GM19438 (cell line): ENCODE data around the gene SMIM41.

Experiments used
- ATAC-seq: cut with Tn5 transposase; IDR thresholded peaks from one replicate; pipeline ENCODE4 v1.9.1; 2021; ENCODE audit warnings: low read depth; ENCODE audit not compliant: unreplicated experiment

The SMIM41 gene

DNA sequence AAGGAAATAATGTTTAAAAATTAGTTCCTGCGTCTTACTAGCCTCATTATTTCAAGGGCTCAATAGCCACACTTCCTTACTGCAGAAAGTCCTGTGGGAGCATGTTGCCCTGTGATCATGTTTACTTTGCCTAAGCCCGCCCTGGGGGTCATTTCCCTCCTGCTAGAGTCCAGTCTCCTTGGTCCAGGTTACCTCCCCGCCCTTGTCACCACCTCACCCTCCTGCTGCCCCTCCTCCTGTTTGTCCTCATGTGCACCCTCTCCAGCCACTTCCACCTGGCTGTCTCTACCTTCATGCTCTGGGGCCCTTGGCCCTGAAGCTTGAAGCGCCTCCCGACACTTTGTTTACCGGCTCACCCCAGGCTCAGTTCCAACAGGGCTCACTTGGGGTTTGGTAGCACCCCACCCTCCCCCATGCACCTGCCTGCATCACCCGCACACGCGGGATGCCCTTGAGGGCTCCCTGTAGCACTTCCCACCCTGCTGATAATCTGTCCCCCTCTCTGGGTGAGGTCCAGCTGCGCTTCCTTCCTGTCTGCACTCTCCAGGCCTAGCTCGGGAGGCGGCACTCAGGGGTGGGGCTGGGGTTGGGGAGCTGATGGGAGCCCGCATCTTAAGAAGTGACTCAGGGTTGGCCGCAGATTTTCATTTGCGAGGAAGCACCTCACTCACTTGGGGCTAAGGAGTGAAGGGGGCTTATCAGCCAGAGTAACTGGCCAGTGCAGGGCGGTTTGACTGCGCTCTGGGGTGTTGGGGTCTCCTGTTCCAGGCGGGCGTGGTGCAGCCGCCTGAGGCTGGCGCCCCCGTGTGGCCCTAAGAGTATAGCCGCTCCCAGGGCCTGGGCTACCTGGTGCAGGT, 40.1 kb downstream of the SMIM41 start:
- no peak for ATAC-seq

- ATAC-seq: no peak
Measured at GRCh38 chr12:52120951-52121823, 41.7 kb downstream of the SMIM41 start.

DNA sequence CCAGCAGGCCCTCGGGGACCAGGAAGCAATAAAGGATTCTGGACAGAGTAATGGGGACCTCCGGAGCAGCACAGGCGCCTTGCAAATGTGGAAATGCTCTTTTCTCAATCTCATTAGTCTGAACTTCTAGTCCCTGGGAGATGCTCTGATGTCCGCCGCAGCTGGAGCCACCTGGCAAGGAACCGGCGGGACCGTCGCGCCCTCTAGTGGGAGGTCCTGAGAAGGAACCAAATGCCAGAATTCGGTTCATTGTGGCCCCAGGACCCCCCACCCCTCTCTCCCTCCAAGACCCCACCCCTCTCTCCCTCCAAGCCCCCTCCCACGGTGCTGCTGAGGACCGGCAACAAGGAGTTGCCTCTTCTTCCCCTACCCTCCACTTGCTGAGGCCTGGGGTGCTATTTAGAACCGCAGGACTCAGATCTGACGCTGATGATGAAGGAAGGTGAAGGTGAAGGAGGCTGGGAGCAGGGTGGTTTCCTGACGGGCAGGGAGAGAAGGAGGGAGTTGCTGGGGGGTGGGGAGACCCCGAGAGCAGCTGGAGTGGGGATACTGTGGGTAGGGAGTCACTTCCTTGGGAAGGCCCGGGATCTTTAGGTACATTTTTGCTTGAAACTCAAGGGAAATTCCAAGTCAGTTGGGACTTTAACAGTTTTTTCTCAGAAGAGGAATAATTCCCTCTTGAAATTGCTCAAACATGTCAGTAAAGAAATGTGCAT, 42.5 kb downstream of the SMIM41 start:
- ATAC-seq: no peak

DNA sequence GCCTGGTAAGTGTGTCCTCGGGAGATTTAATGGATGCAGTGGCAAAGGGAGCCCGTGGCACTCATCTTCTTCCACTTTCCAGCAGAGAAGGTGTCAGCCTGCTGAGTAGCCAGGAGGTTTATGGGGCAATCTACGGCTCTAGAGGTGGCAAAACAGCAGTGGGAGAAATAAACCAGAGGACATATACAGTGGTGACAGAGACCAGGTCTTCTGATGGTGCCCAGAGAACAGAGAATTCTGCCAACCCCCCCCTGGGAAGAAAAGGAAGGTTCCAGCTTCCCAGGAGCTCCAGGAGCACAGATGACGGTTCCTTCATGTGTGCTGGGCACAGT, 43.0 kb downstream of the SMIM41 start:
- ATAC-seq: no peak

GRCh38 chr12:52122904-52123303, 43.4 kb downstream of the SMIM41 start:
- no peak for ATAC-seq

- no peak for ATAC-seq
Measured at GRCh38 chr12:52123487-52124186, 44.1 kb downstream of the SMIM41 start.

- no peak for ATAC-seq
Measured at GRCh38 chr12:52125476-52125900, 46.0 kb downstream of the SMIM41 start.

DNA sequence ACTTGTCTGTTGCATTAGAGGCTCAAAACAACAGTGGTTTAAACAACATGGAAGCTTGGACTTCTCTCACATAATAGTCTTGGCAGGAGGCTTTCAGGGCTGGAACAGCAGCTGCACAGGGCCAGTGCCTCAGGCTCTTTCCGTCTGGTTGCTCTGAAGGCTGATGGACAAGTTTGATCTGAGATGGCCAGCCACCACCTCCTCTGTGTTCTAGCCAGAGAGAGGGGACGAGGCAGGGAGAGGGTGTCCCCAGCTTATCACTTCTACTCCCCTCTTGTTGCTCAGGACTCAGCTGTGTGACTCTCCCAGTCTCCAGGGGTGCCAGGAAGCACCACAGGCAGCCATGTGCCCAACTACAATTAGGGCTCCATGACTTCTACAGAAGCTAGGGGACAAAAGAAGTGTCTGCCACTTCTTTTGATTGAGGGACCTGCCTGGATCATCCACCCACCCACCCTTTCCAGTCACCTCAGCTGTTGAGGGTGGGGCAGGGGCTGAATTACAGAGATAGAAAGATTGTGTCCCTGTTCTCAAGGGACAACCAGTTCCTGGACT, 46.6 kb downstream of the SMIM41 start:
- ATAC-seq: no peak

- ATAC-seq: no peak
Measured at GRCh38 chr12:52126605-52127578, 47.4 kb downstream of the SMIM41 start.

GRCh38 chr12:52127683-52128450, 48.4 kb downstream of the SMIM41 start:
- no peak for ATAC-seq

- ATAC-seq: no peak
Measured at GRCh38 chr12:52130711-52131110, 51.2 kb downstream of the SMIM41 start.

DNA sequence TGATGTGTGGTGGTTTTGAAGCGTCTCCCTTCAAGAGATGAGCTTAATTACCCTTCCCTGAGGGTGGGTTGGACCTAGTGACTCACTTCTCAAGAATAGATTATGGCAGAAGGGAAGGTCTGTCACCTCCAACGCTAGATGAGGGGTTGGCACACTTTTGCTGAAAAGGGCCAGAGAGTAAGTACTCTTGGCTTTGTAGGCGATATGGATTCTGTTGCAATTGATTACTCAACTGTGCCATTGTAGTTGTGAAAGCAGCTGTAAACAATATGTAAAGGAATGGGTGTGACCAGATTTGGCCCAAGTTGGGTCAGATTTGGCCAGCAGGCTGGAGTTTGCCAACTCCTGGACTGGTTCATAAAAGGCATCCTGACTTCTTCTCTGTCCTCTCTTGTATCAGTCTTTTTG, 53.3 kb downstream of the SMIM41 start:
- no peak for ATAC-seq

DNA sequence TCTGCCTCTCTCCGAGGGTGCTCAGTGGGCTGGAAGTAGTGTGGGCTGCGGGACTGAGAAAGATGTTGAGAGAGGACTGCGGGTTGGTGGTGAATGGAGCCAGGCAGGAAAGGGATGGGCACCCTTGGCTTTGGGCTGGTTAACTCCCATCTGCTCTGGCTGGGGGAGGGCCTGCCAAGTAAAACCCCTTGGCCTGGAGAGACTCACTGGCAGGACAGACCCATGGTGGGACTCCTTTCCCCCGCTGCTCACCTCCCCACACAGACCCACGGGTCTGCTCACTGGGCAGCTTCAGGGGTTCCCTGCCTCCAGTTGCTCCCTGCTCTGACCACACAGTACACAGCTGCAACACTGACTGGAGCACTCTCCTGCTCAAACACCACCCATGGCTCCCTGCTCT, 58.2 kb downstream of the SMIM41 start:
- no peak for ATAC-seq

DNA sequence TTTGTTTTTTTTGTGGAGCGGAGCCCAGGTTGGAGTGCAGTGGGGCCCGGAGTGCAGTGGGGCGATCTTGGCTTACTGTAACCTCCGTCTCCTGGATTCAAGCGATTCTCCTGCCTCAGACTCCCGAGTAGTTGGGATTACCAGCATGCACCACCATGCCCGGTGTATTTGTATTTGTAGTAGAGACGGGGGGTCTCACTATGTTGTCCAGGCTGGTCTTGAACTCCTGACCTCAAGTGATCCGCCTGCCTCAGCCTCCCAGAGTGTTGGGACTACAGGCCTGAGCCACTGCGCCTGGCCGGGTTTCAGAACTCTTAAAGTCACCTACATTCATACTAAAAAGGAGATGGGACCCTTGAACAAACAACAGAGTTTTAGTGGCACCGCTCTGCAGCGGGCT, 59.6 kb downstream of the SMIM41 start:
- ATAC-seq: no peak

DNA sequence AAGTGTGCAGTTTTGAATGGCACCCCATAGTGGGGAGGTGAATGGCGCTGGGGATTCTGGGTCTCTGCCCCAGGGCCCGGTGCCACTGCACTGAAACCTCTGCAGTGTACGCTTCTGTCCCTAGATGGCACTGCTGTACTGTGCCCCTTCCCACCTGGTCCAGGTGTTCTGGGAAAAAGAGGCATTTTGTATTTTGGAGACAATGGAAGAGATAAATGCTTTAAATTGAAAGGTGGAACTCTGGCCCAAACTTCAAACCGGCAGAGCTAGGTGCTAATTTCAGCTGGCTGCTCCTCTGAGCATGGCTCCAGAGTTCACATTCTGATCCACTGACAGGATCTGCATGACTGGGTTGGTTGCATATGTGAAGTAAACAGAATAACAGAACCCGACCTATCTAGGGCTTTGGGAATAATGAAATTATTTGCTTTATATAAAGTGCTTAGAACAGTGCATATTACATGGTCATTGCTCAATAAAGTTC, 60.1 kb downstream of the SMIM41 start:
- ATAC-seq: no peak

GRCh38 chr12:52141306-52141705, 61.8 kb downstream of the SMIM41 start:
- no peak for ATAC-seq

GRCh38 chr12:52141875-52142274, 62.4 kb downstream of the SMIM41 start:
- no peak for ATAC-seq

GRCh38 chr12:52142431-52142830, 62.9 kb downstream of the SMIM41 start:
- ATAC-seq: no peak
